ENCODE data around the gene CENPQ.
"Not testable (repeated sequence)": the region's sequence is repeated elsewhere in the genome, so short reads cannot be mapped to it uniquely, and the experiment has no call there.

The CENPQ gene

GRCh38 chr6:49481846-49482245, 18.7 kb downstream of the CENPQ start:
- H3K4me3 ChIP-seq (ENCODE audit: insufficient read depth in 1 of 2, low read depth in 1 of 2, low read length in 2 of 2); H3K79me1 ChIP-seq (replicated peaks; ENCODE audit: low read length, poor library complexity, severe bottlenecking); DNase-seq; H2BK15ac ChIP-seq (ENCODE audit: low read depth, poor library complexity, severe bottlenecking); H3K4me2 ChIP-seq (ENCODE audit: low read length, poor library complexity, severe bottlenecking); H2AK5ac ChIP-seq (ENCODE audit: low read length, severe bottlenecking); H3K36me3 ChIP-seq (ENCODE audit: control insufficient read depth in 1 of 2, insufficient read depth in 2 of 2, low read depth in 1 of 2, low read length in 2 of 2); H2BK12ac ChIP-seq (ENCODE audit: low read length in 2 of 2); H4K8ac ChIP-seq (ENCODE audit: low read length); H3K27me3 ChIP-seq (ENCODE audit: control insufficient read depth in 1 of 2, insufficient read depth in 1 of 2, low read length in 2 of 2); H2AFZ ChIP-seq (ENCODE audit: low read depth, low read length); H3K9me3 ChIP-seq (ENCODE audit: control insufficient read depth, low read length); H3K23ac ChIP-seq (ENCODE audit: low read length in 2 of 2); H3K27ac ChIP-seq (ENCODE audit: low read length, poor library complexity, severe bottlenecking); H2BK120ac ChIP-seq (ENCODE audit: low read depth, low read length); H2BK5ac ChIP-seq (ENCODE audit: low read depth, low read length, poor library complexity, severe bottlenecking); H3K14ac ChIP-seq (ENCODE audit: low read length in 2 of 2); H3K4me1 ChIP-seq (ENCODE audit: control insufficient read depth, insufficient read depth, low read depth, low read length); H3K18ac ChIP-seq (ENCODE audit: low read depth in 1 of 2, low read length in 2 of 2); H3K4ac ChIP-seq (ENCODE audit: low read depth in 1 of 2, low read length in 2 of 2); H3K9ac ChIP-seq (ENCODE audit: low read length); H4K91ac ChIP-seq (ENCODE audit: low read length): not testable (repeated sequence)
- WGBS = 99% methylated on average over 8 of the region's 22 CpGs

- not testable (repeated sequence) for H3K79me1 ChIP-seq (replicated peaks; ENCODE audit: low read length, poor library complexity, severe bottlenecking); H3K4me1 ChIP-seq (ENCODE audit: control insufficient read depth, insufficient read depth, low read depth, low read length); H2AFZ ChIP-seq (ENCODE audit: low read depth, low read length); H3K4me2 ChIP-seq (ENCODE audit: low read length, poor library complexity, severe bottlenecking); H2BK12ac ChIP-seq (ENCODE audit: low read length in 2 of 2); H3K9ac ChIP-seq (ENCODE audit: low read length); DNase-seq; H2BK5ac ChIP-seq (ENCODE audit: low read depth, low read length, poor library complexity, severe bottlenecking); H4K91ac ChIP-seq (ENCODE audit: low read length); H2BK15ac ChIP-seq (ENCODE audit: low read depth, poor library complexity, severe bottlenecking); H3K14ac ChIP-seq (ENCODE audit: low read length in 2 of 2); H3K23ac ChIP-seq (ENCODE audit: low read length in 2 of 2); H3K9me3 ChIP-seq (ENCODE audit: control insufficient read depth, low read length); H2BK120ac ChIP-seq (ENCODE audit: low read depth, low read length); H2AK5ac ChIP-seq (ENCODE audit: low read length, severe bottlenecking); H3K18ac ChIP-seq (ENCODE audit: low read depth in 1 of 2, low read length in 2 of 2); H3K4ac ChIP-seq (ENCODE audit: low read depth in 1 of 2, low read length in 2 of 2); H3K27ac ChIP-seq (ENCODE audit: low read length, poor library complexity, severe bottlenecking); H3K4me3 ChIP-seq (ENCODE audit: insufficient read depth in 1 of 2, low read depth in 1 of 2, low read length in 2 of 2); H3K27me3 ChIP-seq (ENCODE audit: control insufficient read depth in 1 of 2, insufficient read depth in 1 of 2, low read length in 2 of 2); H3K36me3 ChIP-seq (ENCODE audit: control insufficient read depth in 1 of 2, insufficient read depth in 2 of 2, low read depth in 1 of 2, low read length in 2 of 2); H4K8ac ChIP-seq (ENCODE audit: low read length)
- WGBS = 97% methylated on average over 14 of the region's 14 CpGs
Measured at GRCh38 chr6:49483380-49483779, 20.2 kb downstream of the CENPQ start.

GRCh38 chr6:49490633-49491032, 27.5 kb downstream of the CENPQ start:
- no peak overlapping the region for H2BK120ac ChIP-seq (ENCODE audit: low read depth, low read length)
- H3K79me1 ChIP-seq (replicated peaks; ENCODE audit: low read length, poor library complexity, severe bottlenecking) = no peaks in the 10 kb centered on the region
- no peaks in the 10 kb centered on the region for H3K9me3 ChIP-seq (ENCODE audit: control insufficient read depth, low read length)
- no peak overlapping the region for H2BK15ac ChIP-seq (ENCODE audit: low read depth, poor library complexity, severe bottlenecking)
- no peak for DNase-seq
- no peak overlapping the region for H4K91ac ChIP-seq (ENCODE audit: low read length)
- no peak overlapping the region for H3K4me2 ChIP-seq (ENCODE audit: low read length, poor library complexity, severe bottlenecking)
- peaks cover 5 to 29% of the 10 kb centered on the region in 2 experiments for H3K36me3 ChIP-seq (ENCODE audit: control insufficient read depth in 1 of 2, insufficient read depth in 2 of 2, low read depth in 1 of 2, low read length in 2 of 2)
- H3K4me1 ChIP-seq (ENCODE audit: control insufficient read depth, insufficient read depth, low read depth, low read length) = no peaks in the 10 kb centered on the region
- H3K4me3 ChIP-seq (ENCODE audit: insufficient read depth in 1 of 2, low read depth in 1 of 2, low read length in 2 of 2) = no peak overlapping the region
- H4K8ac ChIP-seq (ENCODE audit: low read length) = no peak overlapping the region
- no peak overlapping the region for H3K23ac ChIP-seq (ENCODE audit: low read length in 2 of 2)
- no peak overlapping the region for H3K9ac ChIP-seq (ENCODE audit: low read length)
- H3K18ac ChIP-seq (ENCODE audit: low read depth in 1 of 2, low read length in 2 of 2) = no peak overlapping the region
- H2BK12ac ChIP-seq (ENCODE audit: low read length in 2 of 2) = no peak overlapping the region
- WGBS = 90% methylated on average over 2 of the region's 4 CpGs
- H2AK5ac ChIP-seq (ENCODE audit: low read length, severe bottlenecking) = no peak overlapping the region
- H3K27me3 ChIP-seq (ENCODE audit: control insufficient read depth in 1 of 2, insufficient read depth in 1 of 2, low read length in 2 of 2) = no peaks in the 10 kb centered on the region
- H3K27ac ChIP-seq (ENCODE audit: low read length, poor library complexity, severe bottlenecking) = no peak overlapping the region
- H3K4ac ChIP-seq (ENCODE audit: low read depth in 1 of 2, low read length in 2 of 2) = no peak overlapping the region
- H2BK5ac ChIP-seq (ENCODE audit: low read depth, low read length, poor library complexity, severe bottlenecking) = no peak overlapping the region
- H3K14ac ChIP-seq (ENCODE audit: low read length in 2 of 2) = no peak overlapping the region
- no peak overlapping the region for H2AFZ ChIP-seq (ENCODE audit: low read depth, low read length)

GRCh38 chr6:49497304-49497703, 34.1 kb downstream of the CENPQ start:
- no peak overlapping the region for H4K91ac ChIP-seq (ENCODE audit: low read length)
- no peaks in the 10 kb centered on the region for H3K4me1 ChIP-seq (ENCODE audit: control insufficient read depth, insufficient read depth, low read depth, low read length)
- DNase-seq = no peak
- H3K27ac ChIP-seq (ENCODE audit: low read length, poor library complexity, severe bottlenecking) = no peak overlapping the region
- H4K8ac ChIP-seq (ENCODE audit: low read length) = no peak overlapping the region
- no peak overlapping the region for H3K4me3 ChIP-seq (ENCODE audit: insufficient read depth in 1 of 2, low read depth in 1 of 2, low read length in 2 of 2)
- H3K4ac ChIP-seq (ENCODE audit: low read depth in 1 of 2, low read length in 2 of 2) = no peak overlapping the region
- no peaks in the 10 kb centered on the region for H3K9me3 ChIP-seq (ENCODE audit: control insufficient read depth, low read length)
- no peak overlapping the region for H2BK5ac ChIP-seq (ENCODE audit: low read depth, low read length, poor library complexity, severe bottlenecking)
- H3K27me3 ChIP-seq (ENCODE audit: control insufficient read depth in 1 of 2, insufficient read depth in 1 of 2, low read length in 2 of 2) = no peaks in the 10 kb centered on the region
- no peaks in the 10 kb centered on the region for H3K79me1 ChIP-seq (replicated peaks; ENCODE audit: low read length, poor library complexity, severe bottlenecking)
- no peak overlapping the region for H2AFZ ChIP-seq (ENCODE audit: low read depth, low read length)
- no peak overlapping the region for H3K9ac ChIP-seq (ENCODE audit: low read length)
- H3K23ac ChIP-seq (ENCODE audit: low read length in 2 of 2) = no peak overlapping the region
- peaks cover 0 to 5% of the 10 kb centered on the region in 2 experiments for H3K36me3 ChIP-seq (ENCODE audit: control insufficient read depth in 1 of 2, insufficient read depth in 2 of 2, low read depth in 1 of 2, low read length in 2 of 2)
- H2AK5ac ChIP-seq (ENCODE audit: low read length, severe bottlenecking) = no peak overlapping the region
- no peak overlapping the region for H3K4me2 ChIP-seq (ENCODE audit: low read length, poor library complexity, severe bottlenecking)
- 100% methylated on average over 1 of the region's 3 CpGs for WGBS
- no peak overlapping the region for H3K14ac ChIP-seq (ENCODE audit: low read length in 2 of 2)
- H2BK12ac ChIP-seq (ENCODE audit: low read length in 2 of 2) = no peak overlapping the region
- no peak overlapping the region for H2BK120ac ChIP-seq (ENCODE audit: low read depth, low read length)
- H3K18ac ChIP-seq (ENCODE audit: low read depth in 1 of 2, low read length in 2 of 2) = no peak overlapping the region
- no peak overlapping the region for H2BK15ac ChIP-seq (ENCODE audit: low read depth, poor library complexity, severe bottlenecking)

Data from mesenchymal stem cell (in vitro differentiated cells and primary cell).